ENCODE data around the gene CGGBP1.
A peak's percentile ranks its signal among the peaks of the same experiment; 100 is the strongest.
"Not testable (repeated sequence)": the region's sequence is repeated elsewhere in the genome, so short reads cannot be mapped to it uniquely, and the experiment has no call there.

The CGGBP1 gene

GRCh38 chr3:88028876-88029275 is 29.9 kb downstream of the CGGBP1 start:
- Histone ChIP-seq H3K4me3 (ENCODE audit: low read depth in 1 of 2, low read length in 2 of 2) (no peak overlapping the region), H4K20me1 (ENCODE audit: insufficient read depth, low read length) (no peaks in the 10 kb centered on the region), H2AFZ (ENCODE audit: low read depth, low read length) (no peak overlapping the region), H3K27ac (ENCODE audit: low read length) (no peak overlapping the region), H3K36me3 (ENCODE audit: insufficient read depth, low read length) (no peaks in the 10 kb centered on the region), H3K4me2 (ENCODE audit: insufficient read depth, low read length) (no peak overlapping the region), H3K27me3 (ENCODE audit: insufficient read depth, low read length, poor library complexity) (no peaks in the 10 kb centered on the region), H3K79me2 (ENCODE audit: insufficient read depth, low read length) (no peaks in the 10 kb centered on the region), H3K4me1 (ENCODE audit: insufficient read depth, low read length) (peaks cover 27% of the 10 kb centered on the region), H3K9ac (ENCODE audit: low read depth, low read length) (no peak overlapping the region), H3K9me3 (ENCODE audit: insufficient read depth, low read length, severe bottlenecking) (peaks cover 5% of the 10 kb centered on the region)
- TF ChIP-seq EZH2 (IDR thresholded peaks at IDR 0.05; ENCODE audit: borderline replicate concordance, low read depth, low read length, severe bottlenecking): no peak
- TF ChIP-seq, protein P1, sequence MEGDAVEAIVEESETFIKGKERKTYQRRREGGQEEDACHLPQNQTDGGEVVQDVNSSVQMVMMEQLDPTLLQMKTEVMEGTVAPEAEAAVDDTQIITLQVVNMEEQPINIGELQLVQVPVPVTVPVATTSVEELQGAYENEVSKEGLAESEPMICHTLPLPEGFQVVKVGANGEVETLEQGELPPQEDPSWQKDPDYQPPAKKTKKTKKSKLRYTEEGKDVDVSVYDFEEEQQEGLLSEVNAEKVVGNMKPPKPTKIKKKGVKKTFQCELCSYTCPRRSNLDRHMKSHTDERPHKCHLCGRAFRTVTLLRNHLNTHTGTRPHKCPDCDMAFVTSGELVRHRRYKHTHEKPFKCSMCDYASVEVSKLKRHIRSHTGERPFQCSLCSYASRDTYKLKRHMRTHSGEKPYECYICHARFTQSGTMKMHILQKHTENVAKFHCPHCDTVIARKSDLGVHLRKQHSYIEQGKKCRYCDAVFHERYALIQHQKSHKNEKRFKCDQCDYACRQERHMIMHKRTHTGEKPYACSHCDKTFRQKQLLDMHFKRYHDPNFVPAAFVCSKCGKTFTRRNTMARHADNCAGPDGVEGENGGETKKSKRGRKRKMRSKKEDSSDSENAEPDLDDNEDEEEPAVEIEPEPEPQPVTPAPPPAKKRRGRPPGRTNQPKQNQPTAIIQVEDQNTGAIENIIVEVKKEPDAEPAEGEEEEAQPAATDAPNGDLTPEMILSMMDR (IDR thresholded peaks at IDR 0.05; ENCODE audit: borderline replicate concordance, extremely low read depth, low read length, poor library complexity, severe bottlenecking): no peak
- no peak for DNase-seq
- no peak for ATAC-seq (ENCODE audit: insufficient read depth, low read depth)

- no peak for ATAC-seq (ENCODE audit: insufficient read depth, low read depth)
These were observed 33.7 kb downstream of the CGGBP1 start for GRCh38 chr3:88025001-88025552.

DNA sequence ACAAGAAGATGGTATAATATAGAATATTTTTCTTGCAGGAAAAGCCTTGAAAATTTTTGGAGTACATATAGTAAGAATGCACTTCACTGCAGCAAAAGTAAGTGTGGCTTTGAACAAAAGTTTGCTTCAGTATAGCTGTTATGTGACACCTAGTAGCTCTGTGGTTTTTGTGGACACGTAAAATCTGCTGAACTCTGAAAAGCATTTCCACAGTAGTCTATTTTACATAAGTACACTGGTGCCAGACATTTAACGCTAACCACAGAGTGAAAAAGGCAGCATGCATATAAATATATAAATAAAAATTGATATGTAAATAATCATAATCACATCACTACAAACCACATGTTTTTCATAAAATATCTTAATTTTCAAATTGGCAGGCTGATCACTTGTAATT is 39.8 kb downstream of the CGGBP1 start:
- Histone ChIP-seq H3K27ac (ENCODE audit: low read length) (no peak overlapping the region), H3K4me1 (ENCODE audit: insufficient read depth, low read length) (peaks cover 12% of the 10 kb centered on the region; the same call in 1 of the 2 replicates), H3K9me3 (ENCODE audit: insufficient read depth, low read length, severe bottlenecking) (no peaks in the 10 kb centered on the region), H3K36me3 (ENCODE audit: insufficient read depth, low read length) (no peaks in the 10 kb centered on the region), H3K27me3 (ENCODE audit: insufficient read depth, low read length, poor library complexity) (no peaks in the 10 kb centered on the region), H3K4me3 (ENCODE audit: low read depth in 1 of 2, low read length in 2 of 2) (no peak overlapping the region), H4K20me1 (ENCODE audit: insufficient read depth, low read length) (no peaks in the 10 kb centered on the region), H2AFZ (ENCODE audit: low read depth, low read length) (no peak overlapping the region), H3K79me2 (ENCODE audit: insufficient read depth, low read length) (no peaks in the 10 kb centered on the region), H3K9ac (ENCODE audit: low read depth, low read length) (no peak overlapping the region), H3K4me2 (ENCODE audit: insufficient read depth, low read length) (no peak overlapping the region)
- DNase-seq (peak; percentile 16), ATAC-seq (ENCODE audit: insufficient read depth, low read depth) (peak; percentile 99)
- TF ChIP-seq, protein P1 (IDR thresholded peaks at IDR 0.05; ENCODE audit: borderline replicate concordance, extremely low read depth, low read length, poor library complexity, severe bottlenecking): no peak
- TF ChIP-seq EZH2 (IDR thresholded peaks at IDR 0.05; ENCODE audit: borderline replicate concordance, low read depth, low read length, severe bottlenecking): no peak

More at GRCh38 chr3:88025001-88025552, 33.7 kb downstream of the CGGBP1 start:
- no peaks in the 10 kb centered on the region for H3K36me3 ChIP-seq (ENCODE audit: insufficient read depth, low read length)
- no peak overlapping the region for H3K4me3 ChIP-seq (ENCODE audit: low read depth in 1 of 2, low read length in 2 of 2)
- no peaks in the 10 kb centered on the region for H3K79me2 ChIP-seq (ENCODE audit: insufficient read depth, low read length)
- no peaks in the 10 kb centered on the region for H4K20me1 ChIP-seq (ENCODE audit: insufficient read depth, low read length)
- no peak for DNase-seq
- H3K9me3 ChIP-seq (ENCODE audit: insufficient read depth, low read length, severe bottlenecking): peaks cover 5% of the 10 kb centered on the region
- H3K9ac ChIP-seq (ENCODE audit: low read depth, low read length): no peak overlapping the region
- H3K4me1 ChIP-seq (ENCODE audit: insufficient read depth, low read length): peaks cover 4% of the 10 kb centered on the region; the same call in 1 of the 2 replicates
- no peak for TF ChIP-seq EZH2 (IDR thresholded peaks at IDR 0.05; ENCODE audit: borderline replicate concordance, low read depth, low read length, severe bottlenecking)
- TF ChIP-seq, protein P1 (IDR thresholded peaks at IDR 0.05; ENCODE audit: borderline replicate concordance, extremely low read depth, low read length, poor library complexity, severe bottlenecking): no peak
- no peak overlapping the region for H3K4me2 ChIP-seq (ENCODE audit: insufficient read depth, low read length)
- no peak overlapping the region for H2AFZ ChIP-seq (ENCODE audit: low read depth, low read length)
- no peaks in the 10 kb centered on the region for H3K27me3 ChIP-seq (ENCODE audit: insufficient read depth, low read length, poor library complexity)
- no peak overlapping the region for H3K27ac ChIP-seq (ENCODE audit: low read length)

DNA sequence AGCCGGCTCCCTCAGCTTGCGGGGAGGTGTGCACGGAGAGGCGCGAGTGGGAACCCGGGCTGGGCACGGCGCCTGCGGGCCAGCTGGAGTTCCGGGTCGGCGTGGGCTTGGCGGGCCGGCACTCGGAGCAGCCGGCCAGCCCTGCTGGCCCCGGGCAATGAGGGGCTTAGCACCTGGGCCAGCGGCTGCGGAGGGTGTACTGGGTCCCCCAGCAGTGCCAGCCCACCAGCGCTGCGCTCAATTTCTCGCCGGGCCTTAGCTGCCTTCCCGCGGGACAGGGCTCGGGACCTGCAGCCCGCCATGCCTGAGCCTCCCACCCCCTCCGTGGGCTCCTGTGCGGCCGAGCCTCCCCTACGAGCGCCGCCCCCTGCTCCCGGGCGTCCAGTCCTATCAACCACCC is 43.1 kb downstream of the CGGBP1 start:
- not testable (repeated sequence) for ATAC-seq (ENCODE audit: insufficient read depth, low read depth); H3K9ac ChIP-seq (ENCODE audit: low read depth, low read length); H3K36me3 ChIP-seq (ENCODE audit: insufficient read depth, low read length); H4K20me1 ChIP-seq (ENCODE audit: insufficient read depth, low read length); H3K27me3 ChIP-seq (ENCODE audit: insufficient read depth, low read length, poor library complexity); H3K79me2 ChIP-seq (ENCODE audit: insufficient read depth, low read length); H2AFZ ChIP-seq (ENCODE audit: low read depth, low read length); H3K4me2 ChIP-seq (ENCODE audit: insufficient read depth, low read length); H3K4me3 ChIP-seq (ENCODE audit: low read depth in 1 of 2, low read length in 2 of 2); H3K9me3 ChIP-seq (ENCODE audit: insufficient read depth, low read length, severe bottlenecking); H3K27ac ChIP-seq (ENCODE audit: low read length); DNase-seq
- H3K4me1 ChIP-seq (ENCODE audit: insufficient read depth, low read length): peaks cover 12% of the 10 kb centered on the region; the same call in 1 of the 2 replicates

Measured in DND-41 (cell line).